ENCODE data around the gene MAB21L3.

- TF ChIP-seq EP300 (IDR thresholded peaks at IDR 0.05), result no peak
- TF ChIP-seq, protein P1, sequence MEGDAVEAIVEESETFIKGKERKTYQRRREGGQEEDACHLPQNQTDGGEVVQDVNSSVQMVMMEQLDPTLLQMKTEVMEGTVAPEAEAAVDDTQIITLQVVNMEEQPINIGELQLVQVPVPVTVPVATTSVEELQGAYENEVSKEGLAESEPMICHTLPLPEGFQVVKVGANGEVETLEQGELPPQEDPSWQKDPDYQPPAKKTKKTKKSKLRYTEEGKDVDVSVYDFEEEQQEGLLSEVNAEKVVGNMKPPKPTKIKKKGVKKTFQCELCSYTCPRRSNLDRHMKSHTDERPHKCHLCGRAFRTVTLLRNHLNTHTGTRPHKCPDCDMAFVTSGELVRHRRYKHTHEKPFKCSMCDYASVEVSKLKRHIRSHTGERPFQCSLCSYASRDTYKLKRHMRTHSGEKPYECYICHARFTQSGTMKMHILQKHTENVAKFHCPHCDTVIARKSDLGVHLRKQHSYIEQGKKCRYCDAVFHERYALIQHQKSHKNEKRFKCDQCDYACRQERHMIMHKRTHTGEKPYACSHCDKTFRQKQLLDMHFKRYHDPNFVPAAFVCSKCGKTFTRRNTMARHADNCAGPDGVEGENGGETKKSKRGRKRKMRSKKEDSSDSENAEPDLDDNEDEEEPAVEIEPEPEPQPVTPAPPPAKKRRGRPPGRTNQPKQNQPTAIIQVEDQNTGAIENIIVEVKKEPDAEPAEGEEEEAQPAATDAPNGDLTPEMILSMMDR (IDR thresholded peaks at IDR 0.05), result no peak
- TF ChIP-seq POLR2A (IDR thresholded peaks at IDR 0.05), result no peak
- no peak for TF ChIP-seq POLR2AphosphoS5 (IDR thresholded peaks at IDR 0.05)
Measured at GRCh38 chr1:116164150-116164549, 53.0 kb downstream of the MAB21L3 start.
